ENCODE results near the gene PAGR1. TPM values are rescaled to one million over a fixed set of nuclear protein-coding genes. Genes with fewer than 3 reads are reported as not detected.

PAGR1 gene
- total and polyA plus RNA-seq, 2 of the 8 experiments (the other 6 are each of a cell fraction or from before 2014, with no cell fraction given), result 35.4 to 56.4 TPM

DNA sequence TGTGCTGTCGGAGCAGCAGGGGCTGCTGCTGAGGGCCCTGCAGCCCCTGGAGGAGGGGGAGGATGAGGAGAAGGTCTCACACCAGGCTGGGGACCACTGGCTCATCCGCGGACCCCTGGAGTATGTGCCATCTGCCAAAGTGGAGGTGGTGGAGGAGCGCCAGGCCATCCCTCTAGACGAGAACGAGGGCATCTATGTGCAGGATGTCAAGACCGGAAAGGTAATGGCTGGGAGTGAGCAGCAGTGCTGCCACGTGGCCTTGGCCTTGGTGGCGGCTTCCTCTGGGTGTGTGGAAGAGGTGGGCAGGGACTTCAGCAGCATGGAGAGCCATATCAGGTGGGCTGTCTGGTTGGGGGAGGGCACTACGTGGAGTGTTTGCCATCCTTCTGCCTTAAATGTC, 24.3 kb downstream of the PAGR1 start:
- H4K8ac ChIP-seq (ENCODE audit: extremely low read depth, insufficient read depth, low read length), result no peak overlapping the region
- FAIRE-seq (no peak), DNase-seq (ENCODE audit: low read depth in 1 of 2, low spot score in 2 of 2) (no peak)
- no peaks in the 10 kb centered on the region for H3K23me2 ChIP-seq (ENCODE audit: low read depth, low read length)
- no peak overlapping the region for H3K4me3 ChIP-seq (ENCODE audit: extremely low read depth in 1 of 4, insufficient read depth in 2 of 4, low read depth in 3 of 4, low read length in 4 of 4)
- H3K18ac ChIP-seq (ENCODE audit: extremely low read depth, low read length), result no peak overlapping the region
- H4K91ac ChIP-seq (replicated peaks; ENCODE audit: insufficient read length, low read length), result no peak overlapping the region
- no peak overlapping the region for H3K14ac ChIP-seq (ENCODE audit: insufficient read length)
- H3K27me3 ChIP-seq (replicated peaks in 1 of 4; ENCODE audit: control insufficient read depth in 3 of 4, extremely low read depth in 1 of 4, insufficient read depth in 3 of 4, low read length in 3 of 4), result no peaks in the 10 kb centered on the region
- H3K56ac ChIP-seq (replicated peaks; ENCODE audit: insufficient read length, low read depth, low read length), result no peak overlapping the region
- no peak overlapping the region for H2BK5ac ChIP-seq (ENCODE audit: low read depth, low read length)
- H2AFZ ChIP-seq (ENCODE audit: low read length), result no peak overlapping the region
- no peak overlapping the region for H3K4ac ChIP-seq (replicated peaks; ENCODE audit: insufficient read length, low read depth, low read length)
- peak overlapping the region in 1 of 4 experiments; percentile 32; a peak in 1 of 7 replicates for H3K9ac ChIP-seq (replicated peaks in 1 of 4; ENCODE audit: extremely low read depth in 1 of 4, low read depth in 3 of 4, low read length in 3 of 4)
- H3K79me2 ChIP-seq (ENCODE audit: control insufficient read depth in 1 of 2, insufficient read depth in 2 of 2, low read length in 2 of 2), result no peaks in the 10 kb centered on the region
- no peaks in the 10 kb centered on the region for H3K36me3 ChIP-seq (ENCODE audit: control insufficient read depth in 2 of 4, insufficient read depth in 4 of 4, low read length in 3 of 4)
- no peak overlapping the region for H2AK5ac ChIP-seq (ENCODE audit: low read depth, low read length)
- no peak overlapping the region for H2BK20ac ChIP-seq (ENCODE audit: low read length)
- no peak overlapping the region for H3K23ac ChIP-seq (ENCODE audit: insufficient read length)
- WGBS, 2 experiments (ENCODE audit: extremely low coverage in 1 of 2, insufficient coverage in 1 of 2, insufficient read length in 1 of 2, insufficient replicate concordance in 2 of 2, low coverage in 1 of 2, low lambda C conversion rate in 2 of 2, missing lambda C conversion rate in 1 of 2), result 89% methylated on average over 10 of the region's 10 CpGs; no CpG with 5 or more reads in 1 of the 2 experiments
- H3K79me1 ChIP-seq (ENCODE audit: low read depth, low read length), result no peaks in the 10 kb centered on the region
- H3K27ac ChIP-seq (ENCODE audit: low read depth, low read length), result no peak overlapping the region
- no peak overlapping the region for H3K4me2 ChIP-seq (ENCODE audit: insufficient read depth in 1 of 2, low read depth in 2 of 2, low read length in 2 of 2)
- no peaks in the 10 kb centered on the region for H4K20me1 ChIP-seq (replicated peaks in 1 of 2; ENCODE audit: control insufficient read depth in 1 of 2, insufficient read depth in 2 of 2, low read length in 2 of 2)
- H2BK12ac ChIP-seq (ENCODE audit: low read depth, low read length), result no peak overlapping the region; the same call in 1 of the 2 replicates
- no peak overlapping the region for H2BK15ac ChIP-seq (ENCODE audit: low read length)
- no peaks in the 10 kb centered on the region; a peak in 1 of 7 replicates for H3K4me1 ChIP-seq (replicated peaks in 1 of 4; ENCODE audit: control insufficient read depth in 3 of 4, insufficient read depth in 4 of 4, low read length in 3 of 4)
- no peak overlapping the region for H2BK120ac ChIP-seq (replicated peaks; ENCODE audit: low read depth, low read length)
- H3K9me3 ChIP-seq (ENCODE audit: insufficient read depth in 2 of 2, low read depth in 1 of 2, low read length in 1 of 2), result no peaks in the 10 kb centered on the region
- H4K5ac ChIP-seq (ENCODE audit: insufficient read length, low read depth, low read length), result no peak overlapping the region
- ChIA-PET POLR2A (ENCODE audit: partially characterized antibody) (interaction anchor here (0.6 to 12.7 kb wide), 3 partner anchors 15 to 140 kb away, joined by 3 to 167 read pairs (median 3); partner anchors contain the start of genes MVP and PAGR1), CTCF (ENCODE audit: partially characterized antibody) (interaction anchor here (1.1 to 4.2 kb wide), 5 partner anchors 10 to 191 kb away, joined by 3 to 28 read pairs (median 4); partner anchors contain the start of genes MAZ and TLCD3B)
- no peak for TF ChIP-seq RXRA (IDR thresholded peaks at IDR 0.05; ENCODE audit: insufficient read depth, low read depth, low read length)
- no peak for TF ChIP-seq PHF8 (conservative IDR thresholded peaks at IDR 0.05; ENCODE audit: low read depth, low read length)
- no peak for TF ChIP-seq SAP30 (IDR thresholded peaks at IDR 0.05; ENCODE audit: insufficient read depth, insufficient replicate concordance, low read length)
- TF ChIP-seq, protein P1, sequence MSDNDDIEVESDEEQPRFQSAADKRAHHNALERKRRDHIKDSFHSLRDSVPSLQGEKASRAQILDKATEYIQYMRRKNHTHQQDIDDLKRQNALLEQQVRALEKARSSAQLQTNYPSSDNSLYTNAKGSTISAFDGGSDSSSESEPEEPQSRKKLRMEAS (IDR thresholded peaks at IDR 0.05), result no peak
- no peak for TF ChIP-seq GABPA (IDR thresholded peaks at IDR 0.05; ENCODE audit: borderline replicate concordance, insufficient read depth, low read length)
- no peak for TF ChIP-seq JUN (IDR thresholded peaks at IDR 0.05; ENCODE audit: low read depth, low read length)
- no peak for TF ChIP-seq TCF12 (IDR thresholded peaks at IDR 0.05; ENCODE audit: low read depth, low read length)
- TF ChIP-seq, protein P2, sequence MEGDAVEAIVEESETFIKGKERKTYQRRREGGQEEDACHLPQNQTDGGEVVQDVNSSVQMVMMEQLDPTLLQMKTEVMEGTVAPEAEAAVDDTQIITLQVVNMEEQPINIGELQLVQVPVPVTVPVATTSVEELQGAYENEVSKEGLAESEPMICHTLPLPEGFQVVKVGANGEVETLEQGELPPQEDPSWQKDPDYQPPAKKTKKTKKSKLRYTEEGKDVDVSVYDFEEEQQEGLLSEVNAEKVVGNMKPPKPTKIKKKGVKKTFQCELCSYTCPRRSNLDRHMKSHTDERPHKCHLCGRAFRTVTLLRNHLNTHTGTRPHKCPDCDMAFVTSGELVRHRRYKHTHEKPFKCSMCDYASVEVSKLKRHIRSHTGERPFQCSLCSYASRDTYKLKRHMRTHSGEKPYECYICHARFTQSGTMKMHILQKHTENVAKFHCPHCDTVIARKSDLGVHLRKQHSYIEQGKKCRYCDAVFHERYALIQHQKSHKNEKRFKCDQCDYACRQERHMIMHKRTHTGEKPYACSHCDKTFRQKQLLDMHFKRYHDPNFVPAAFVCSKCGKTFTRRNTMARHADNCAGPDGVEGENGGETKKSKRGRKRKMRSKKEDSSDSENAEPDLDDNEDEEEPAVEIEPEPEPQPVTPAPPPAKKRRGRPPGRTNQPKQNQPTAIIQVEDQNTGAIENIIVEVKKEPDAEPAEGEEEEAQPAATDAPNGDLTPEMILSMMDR (IDR thresholded peaks at IDR 0.05; ENCODE audit: control extremely low read depth in 1 of 3, insufficient read depth in 1 of 3, low read depth in 1 of 3, low read length in 3 of 3), result no peak
- TF ChIP-seq HDAC6 (IDR thresholded peaks at IDR 0.05; ENCODE audit: low read depth, low read length), result no peak
- TF ChIP-seq NANOG (IDR thresholded peaks at IDR 0.05; ENCODE audit: insufficient read depth, low read depth, low read length, poor library complexity, severe bottlenecking), result no peak
